ENCODE results near the gene NOTO. TPM values are rescaled to one million over a fixed set of nuclear protein-coding genes. Genes with fewer than 3 reads are reported as not detected.

NOTO gene
- total and polyA plus RNA-seq, 2 donors (not counting 1 experiment from before 2014, with no cell fraction given) = not detected

DNA sequence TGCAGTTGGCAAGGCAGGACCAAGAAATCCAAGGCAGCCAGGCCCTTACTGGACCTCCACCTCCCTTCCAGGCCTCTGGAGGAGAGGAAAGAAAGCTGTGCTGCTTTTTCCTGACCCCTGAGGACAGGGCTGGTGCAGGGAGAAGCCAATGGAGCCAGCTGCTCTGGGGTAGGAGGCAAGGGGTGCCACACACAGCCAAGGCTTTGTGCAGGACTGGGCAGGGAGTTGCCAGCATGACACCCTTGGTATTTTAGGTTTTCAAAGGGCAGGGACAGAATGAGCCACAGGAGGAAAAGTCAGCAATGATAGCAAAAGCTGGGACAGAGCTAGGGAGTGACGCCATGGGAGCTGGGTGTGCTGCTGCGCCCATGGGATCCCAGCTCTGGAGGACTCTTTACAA, 54.6 kb downstream of the NOTO start:
- H3K9ac ChIP-seq (ENCODE audit: insufficient read depth, low read length) = no peak overlapping the region
- no peak for DNase-seq (ENCODE audit: low read depth in 2 of 2)
- no peak overlapping the region for H3K4me2 ChIP-seq (ENCODE audit: extremely low read depth, insufficient read depth, low read length)
- no peak overlapping the region for H3K27ac ChIP-seq (ENCODE audit: insufficient read depth, low read length)
- no peak overlapping the region for H2AFZ ChIP-seq (ENCODE audit: low read length)
- no peaks in the 10 kb centered on the region for H3K4me1 ChIP-seq (ENCODE audit: control insufficient read depth, extremely low read depth, insufficient read depth, low read length)
- H3K9me3 ChIP-seq (ENCODE audit: control insufficient read depth, insufficient read depth, low read depth, low read length) = no peaks in the 10 kb centered on the region
- no peaks in the 10 kb centered on the region for H4K20me1 ChIP-seq (ENCODE audit: control insufficient read depth, extremely low read depth, insufficient read depth, low read length)
- TF ChIP-seq, protein P1, sequence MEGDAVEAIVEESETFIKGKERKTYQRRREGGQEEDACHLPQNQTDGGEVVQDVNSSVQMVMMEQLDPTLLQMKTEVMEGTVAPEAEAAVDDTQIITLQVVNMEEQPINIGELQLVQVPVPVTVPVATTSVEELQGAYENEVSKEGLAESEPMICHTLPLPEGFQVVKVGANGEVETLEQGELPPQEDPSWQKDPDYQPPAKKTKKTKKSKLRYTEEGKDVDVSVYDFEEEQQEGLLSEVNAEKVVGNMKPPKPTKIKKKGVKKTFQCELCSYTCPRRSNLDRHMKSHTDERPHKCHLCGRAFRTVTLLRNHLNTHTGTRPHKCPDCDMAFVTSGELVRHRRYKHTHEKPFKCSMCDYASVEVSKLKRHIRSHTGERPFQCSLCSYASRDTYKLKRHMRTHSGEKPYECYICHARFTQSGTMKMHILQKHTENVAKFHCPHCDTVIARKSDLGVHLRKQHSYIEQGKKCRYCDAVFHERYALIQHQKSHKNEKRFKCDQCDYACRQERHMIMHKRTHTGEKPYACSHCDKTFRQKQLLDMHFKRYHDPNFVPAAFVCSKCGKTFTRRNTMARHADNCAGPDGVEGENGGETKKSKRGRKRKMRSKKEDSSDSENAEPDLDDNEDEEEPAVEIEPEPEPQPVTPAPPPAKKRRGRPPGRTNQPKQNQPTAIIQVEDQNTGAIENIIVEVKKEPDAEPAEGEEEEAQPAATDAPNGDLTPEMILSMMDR (conservative IDR thresholded peaks at IDR 0.05 in 1 of 2, IDR thresholded peaks at IDR 0.05 in 1 of 2; ENCODE audit: low read depth in 1 of 2, low read length in 2 of 2) = no peak
- no peak for TF ChIP-seq EZH2 (IDR thresholded peaks at IDR 0.05; ENCODE audit: low read length, missing control alignments)
- H3K36me3 ChIP-seq (ENCODE audit: control insufficient read depth, insufficient read depth, low read length) = peaks cover 8% of the 10 kb centered on the region
- H3K4me3 ChIP-seq (replicated peaks in 1 of 4; ENCODE audit: control extremely low read depth in 1 of 4, insufficient read depth in 1 of 4, low read depth in 3 of 4, low read length in 4 of 4) = no peak overlapping the region
- H3K79me2 ChIP-seq (ENCODE audit: control insufficient read depth, insufficient read depth, low read length) = no peaks in the 10 kb centered on the region
- no peaks in the 10 kb centered on the region for H3K27me3 ChIP-seq (ENCODE audit: control insufficient read depth, insufficient read depth, low read length)

DNA sequence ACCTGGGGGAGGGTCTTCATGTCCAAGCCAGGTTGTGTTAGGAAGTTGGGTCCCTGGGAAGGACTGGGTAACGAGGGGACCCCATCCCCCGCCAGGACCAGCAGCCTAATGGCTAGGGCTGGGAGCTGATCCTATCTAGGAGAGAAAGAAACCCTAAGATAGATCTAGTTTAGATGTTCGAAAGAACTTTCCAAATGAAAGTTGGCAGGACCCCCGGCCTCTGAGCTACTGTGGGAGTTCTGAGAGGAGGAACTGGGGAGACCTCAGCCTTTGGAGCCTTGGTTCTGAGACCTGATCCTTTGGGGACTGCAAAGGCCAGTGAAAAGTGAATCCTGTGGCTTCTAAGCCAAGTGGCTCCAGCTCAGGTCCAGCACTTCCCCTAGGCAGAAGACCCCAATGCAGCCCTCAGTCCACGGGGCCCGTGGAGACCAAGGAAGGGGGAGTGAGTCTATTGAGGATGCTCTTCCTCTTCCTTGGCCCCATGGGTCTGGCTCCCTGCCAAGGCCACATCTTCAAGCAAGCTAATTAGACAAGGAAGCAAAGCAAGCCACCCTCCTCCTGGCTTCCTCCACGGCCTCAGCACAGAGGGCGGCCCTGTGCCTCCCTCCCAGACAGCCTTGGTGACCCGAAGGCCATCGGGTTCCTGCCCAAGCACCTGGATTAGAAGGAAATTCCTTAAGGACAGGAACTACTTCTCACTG, 55.2 kb downstream of the NOTO start:
- no peak for DNase-seq (ENCODE audit: low read depth in 2 of 2)
- H3K27ac ChIP-seq (ENCODE audit: insufficient read depth, low read length) = no peak overlapping the region
- no peaks in the 10 kb centered on the region for H3K4me1 ChIP-seq (ENCODE audit: control insufficient read depth, extremely low read depth, insufficient read depth, low read length)
- H3K4me2 ChIP-seq (ENCODE audit: extremely low read depth, insufficient read depth, low read length) = no peak overlapping the region
- H2AFZ ChIP-seq (ENCODE audit: low read length) = no peak overlapping the region
- no peaks in the 10 kb centered on the region for H4K20me1 ChIP-seq (ENCODE audit: control insufficient read depth, extremely low read depth, insufficient read depth, low read length)
- no peak for TF ChIP-seq EZH2 (IDR thresholded peaks at IDR 0.05; ENCODE audit: low read length, missing control alignments)
- TF ChIP-seq, protein P1 (conservative IDR thresholded peaks at IDR 0.05 in 1 of 2, IDR thresholded peaks at IDR 0.05 in 1 of 2; ENCODE audit: low read depth in 1 of 2, low read length in 2 of 2) = no peak
- H3K36me3 ChIP-seq (ENCODE audit: control insufficient read depth, insufficient read depth, low read length) = peaks cover 5% of the 10 kb centered on the region
- no peaks in the 10 kb centered on the region for H3K27me3 ChIP-seq (ENCODE audit: control insufficient read depth, insufficient read depth, low read length)
- no peaks in the 10 kb centered on the region for H3K9me3 ChIP-seq (ENCODE audit: control insufficient read depth, insufficient read depth, low read depth, low read length)
- H3K9ac ChIP-seq (ENCODE audit: insufficient read depth, low read length) = no peak overlapping the region
- H3K4me3 ChIP-seq (replicated peaks in 1 of 4; ENCODE audit: control extremely low read depth in 1 of 4, insufficient read depth in 1 of 4, low read depth in 3 of 4, low read length in 4 of 4) = no peak overlapping the region
- H3K79me2 ChIP-seq (ENCODE audit: control insufficient read depth, insufficient read depth, low read length) = no peaks in the 10 kb centered on the region

DNA sequence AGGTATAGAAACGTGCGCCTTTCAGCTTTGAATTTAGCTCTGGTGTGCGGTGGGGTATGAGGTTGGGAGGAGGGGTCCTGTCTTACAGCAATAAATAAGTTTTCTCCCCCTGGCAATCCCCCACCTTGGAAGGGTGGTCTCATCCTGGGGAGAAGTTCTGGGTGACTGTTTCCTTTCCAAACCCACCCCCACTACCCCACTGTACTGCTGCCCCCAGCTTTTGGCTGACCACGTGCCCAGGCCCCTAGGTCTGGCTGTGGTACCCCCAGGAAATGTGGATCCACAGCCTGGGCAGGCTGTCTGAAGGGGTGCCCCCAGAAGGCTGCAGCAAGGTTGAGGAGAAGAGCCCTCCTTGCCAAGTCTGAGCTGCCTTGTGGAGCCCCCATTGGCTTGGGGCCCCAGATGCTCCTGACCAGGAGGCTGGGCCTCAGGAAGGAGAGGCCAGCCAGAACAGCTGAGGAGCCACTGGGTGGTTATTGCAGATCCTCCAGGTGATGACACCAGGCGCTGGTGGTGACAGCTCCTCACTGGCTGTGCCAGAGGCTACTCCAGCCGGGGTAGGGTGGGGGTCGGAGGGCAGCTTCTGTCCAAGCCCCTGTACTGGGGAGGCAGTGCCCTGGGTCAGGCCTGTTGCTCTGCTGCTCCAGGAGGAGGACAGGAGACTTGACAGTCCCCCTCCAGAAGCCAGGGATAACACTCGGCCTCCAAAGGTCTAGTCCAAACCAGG, 56.0 kb downstream of the NOTO start:
- H3K79me2 ChIP-seq (ENCODE audit: control insufficient read depth, insufficient read depth, low read length) = no peaks in the 10 kb centered on the region
- no peak overlapping the region for H2AFZ ChIP-seq (ENCODE audit: low read length)
- H3K4me3 ChIP-seq (replicated peaks in 1 of 4; ENCODE audit: control extremely low read depth in 1 of 4, insufficient read depth in 1 of 4, low read depth in 3 of 4, low read length in 4 of 4) = no peak overlapping the region
- no peaks in the 10 kb centered on the region for H3K27me3 ChIP-seq (ENCODE audit: control insufficient read depth, insufficient read depth, low read length)
- TF ChIP-seq, protein P1 (conservative IDR thresholded peaks at IDR 0.05 in 1 of 2, IDR thresholded peaks at IDR 0.05 in 1 of 2; ENCODE audit: low read depth in 1 of 2, low read length in 2 of 2) = no peak
- no peak for TF ChIP-seq EZH2 (IDR thresholded peaks at IDR 0.05; ENCODE audit: low read length, missing control alignments)
- no peaks in the 10 kb centered on the region for H3K9me3 ChIP-seq (ENCODE audit: control insufficient read depth, insufficient read depth, low read depth, low read length)
- no peaks in the 10 kb centered on the region for H3K36me3 ChIP-seq (ENCODE audit: control insufficient read depth, insufficient read depth, low read length)
- no peaks in the 10 kb centered on the region for H3K4me1 ChIP-seq (ENCODE audit: control insufficient read depth, extremely low read depth, insufficient read depth, low read length)
- no peak overlapping the region for H3K9ac ChIP-seq (ENCODE audit: insufficient read depth, low read length)
- DNase-seq (ENCODE audit: low read depth in 2 of 2) = no peak
- H3K27ac ChIP-seq (ENCODE audit: insufficient read depth, low read length) = no peak overlapping the region
- no peaks in the 10 kb centered on the region for H4K20me1 ChIP-seq (ENCODE audit: control insufficient read depth, extremely low read depth, insufficient read depth, low read length)
- no peak overlapping the region for H3K4me2 ChIP-seq (ENCODE audit: extremely low read depth, insufficient read depth, low read length)

All from fibroblast of lung (primary cell).